H9 (cell line): Measurements from ENCODE around the gene SRGAP3. TPM values are rescaled to one million over a fixed set of nuclear protein-coding genes. Genes with fewer than 3 reads are reported as not detected.

Source experiments
- DNase-seq: peaks from one replicate; pipeline ENCODE4 v3.0.0-alpha.2; 2017
- H2AFZ ChIP-seq: one replicate; pipeline ENCODE4 v1.6.1; 2013; ENCODE audit warnings: mild to moderate bottlenecking, low read length, control low read depth, moderate library complexity
- H2AK5ac ChIP-seq: 2 replicates; pipeline ENCODE4 v1.6.1; 2013; ENCODE audit warnings: low read length, control low read depth, mixed read lengths; ENCODE audit not compliant: insufficient read length
- H2BK120ac ChIP-seq: one replicate; pipeline ENCODE4 v1.6.1; 2013; ENCODE audit warnings: low read depth, mild to moderate bottlenecking, low read length, control low read depth, inconsistent platforms; ENCODE audit not compliant: poor library complexity, severe bottlenecking
- H2BK12ac ChIP-seq: 2 replicates; pipeline ENCODE4 v1.6.1; 2013; ENCODE audit warnings: low read length, control low read depth, mixed read lengths, low read depth; ENCODE audit not compliant: insufficient read length
- H2BK15ac ChIP-seq: 2 replicates; pipeline ENCODE4 v1.6.1; 2013; ENCODE audit warnings: low read depth, low read length, control low read depth
- H2BK20ac ChIP-seq: one replicate; pipeline ENCODE4 v1.6.1; 2013; ENCODE audit warnings: low read depth, mild to moderate bottlenecking, low read length, control low read depth, inconsistent platforms; ENCODE audit not compliant: poor library complexity, severe bottlenecking
- H2BK5ac ChIP-seq: 2 replicates; pipeline ENCODE4 v1.6.1; 2013; ENCODE audit warnings: low read length, control low read depth, mixed read lengths; ENCODE audit not compliant: insufficient read length
- H3K14ac ChIP-seq: 2 replicates; pipeline ENCODE4 v1.6.1; 2013; ENCODE audit warnings: low read length, control low read depth; ENCODE audit not compliant: insufficient read depth
- H3K18ac ChIP-seq: 2 replicates; pipeline ENCODE4 v1.6.1; 2013; ENCODE audit warnings: low read depth, mild to moderate bottlenecking, mixed read lengths, low read length, control low read depth; ENCODE audit not compliant: insufficient read length
- H3K23ac ChIP-seq: 2 replicates; pipeline ENCODE4 v1.6.1; 2013; ENCODE audit warnings: low read length, control low read depth, mixed read lengths, low read depth; ENCODE audit not compliant: insufficient read length
- H3K23me2 ChIP-seq: 2 replicates; pipeline ENCODE4 v1.6.1; 2013; ENCODE audit warnings: low read depth, mild to moderate bottlenecking, mixed read lengths, low read length, control low read depth; ENCODE audit not compliant: insufficient read length, poor library complexity, severe bottlenecking
- H3K27ac ChIP-seq: 2 replicates; pipeline ENCODE4 v1.5.1; 2013; ENCODE audit warnings: low read length, control low read depth, mixed read lengths, low read depth; ENCODE audit not compliant: insufficient read length
- H3K27me3 ChIP-seq: 2 replicates; pipeline ENCODE4 v1.6.1; 2013; ENCODE audit warnings: low read length, control low read depth, inconsistent platforms; ENCODE audit not compliant: insufficient read depth
- H3K4ac ChIP-seq: 2 replicates; pipeline ENCODE4 v1.6.1; 2013; ENCODE audit warnings: low read depth, mild to moderate bottlenecking, control low read depth, inconsistent platforms, low read length, moderate library complexity
- H3K4me1 ChIP-seq: 2 replicates; pipeline ENCODE4 v1.6.1; 2013; ENCODE audit warnings: low read length, control low read depth, inconsistent platforms; ENCODE audit not compliant: insufficient read depth
- H3K4me2 ChIP-seq: 2 replicates; pipeline ENCODE4 v1.6.1; 2013; ENCODE audit warnings: low read length, control low read depth, mixed read lengths; ENCODE audit not compliant: insufficient read length, insufficient read depth
- H3K56ac ChIP-seq: 2 replicates; pipeline ENCODE4 v1.6.1; 2013; ENCODE audit warnings: low read depth, mild to moderate bottlenecking, mixed read lengths, low read length, control low read depth; ENCODE audit not compliant: insufficient read length
- H3K79me1 ChIP-seq: 2 replicates; pipeline ENCODE4 v1.6.1; 2013; ENCODE audit warnings: low read depth, mild to moderate bottlenecking, moderate library complexity, low read length, control low read depth, inconsistent platforms; ENCODE audit not compliant: insufficient read depth, poor library complexity, severe bottlenecking
- H3K79me2 ChIP-seq: 2 replicates; pipeline ENCODE4 v1.6.1; 2013; ENCODE audit warnings: low read length, control low read depth, inconsistent platforms; ENCODE audit not compliant: insufficient read depth
- H3K9ac ChIP-seq: 2 replicates; pipeline ENCODE4 v1.6.1; 2013; ENCODE audit warnings: low read length, control low read depth, mixed read lengths; ENCODE audit not compliant: insufficient read length; ENCODE audit errors: extremely low read depth
- H3K9me3 ChIP-seq: one replicate; pipeline ENCODE4 v1.6.1; 2013; ENCODE audit warnings: low read depth, low read length, inconsistent platforms; ENCODE audit not compliant: control insufficient read depth
- H3T11ph ChIP-seq: one replicate; pipeline ENCODE4 v1.6.1; 2013; ENCODE audit warnings: mild to moderate bottlenecking, low read length, control low read depth, inconsistent platforms
- H4K20me1 ChIP-seq: one replicate; pipeline ENCODE4 v1.6.1; 2013; ENCODE audit not compliant: control insufficient read depth, insufficient read length, insufficient read depth
- H4K5ac ChIP-seq: 2 replicates; pipeline ENCODE4 v1.6.1; 2013; ENCODE audit warnings: low read depth, mild to moderate bottlenecking, mixed read lengths, low read length, control low read depth; ENCODE audit not compliant: insufficient read length
- H4K8ac ChIP-seq: replicated peaks from 2 replicates; pipeline ENCODE4 v1.6.1; 2013; ENCODE audit warnings: low read length, control low read depth, mixed read lengths, low read depth; ENCODE audit not compliant: insufficient read length
- H4K91ac ChIP-seq: 2 replicates; pipeline ENCODE4 v1.6.1; 2013; ENCODE audit warnings: low read depth, mild to moderate bottlenecking, moderate library complexity, mixed read lengths, low read length, control low read depth; ENCODE audit not compliant: insufficient read length
- H3K27ac Mint-ChIP-seq, 3 experiments: 2 replicates in 2 of 3; 3 replicates in 1 of 3; pipeline ENCODE4 v1.8.0; 2020 to 2021; ENCODE audit warnings: mixed read lengths in 3 of 3, mild to moderate bottlenecking in 1 of 3, moderate library complexity in 1 of 3
- H3K27me3 Mint-ChIP-seq: 2 replicates; pipeline ENCODE4 v1.8.0; 2021; ENCODE audit warnings: low read depth, mild to moderate bottlenecking, moderate library complexity, mixed read lengths
- H3K36me3 Mint-ChIP-seq, 3 experiments: 2 replicates in 2 of 3; 3 replicates in 1 of 3; pipeline ENCODE4 v1.8.0; 2020 to 2021; ENCODE audit warnings: low read depth in 3 of 3, mixed read lengths in 3 of 3; ENCODE audit not compliant: insufficient read depth in 1 of 3
- H3K4me1 Mint-ChIP-seq, 2 experiments: 2 replicates each; pipeline ENCODE4 v1.8.0; 2020; ENCODE audit warnings: mixed read lengths in 2 of 2
- H3K4me3 Mint-ChIP-seq, 2 experiments: 2 replicates in 1 of 2; 3 replicates in 1 of 2; pipeline ENCODE4 v1.8.0; 2020 to 2021; ENCODE audit warnings: mild to moderate bottlenecking in 2 of 2, mixed read lengths in 2 of 2, moderate library complexity in 1 of 2
- H3K9me3 Mint-ChIP-seq, 2 experiments: 2 replicates in 1 of 2; 3 replicates in 1 of 2; pipeline ENCODE4 v1.8.0; 2020; ENCODE audit warnings: mild to moderate bottlenecking in 2 of 2, mixed read lengths in 2 of 2, moderate library complexity in 1 of 2
- WGBS: extraction: QIAGEN DNeasy Blood & Tissue Kit; methylation state at CpG from one replicate; pipeline ENCODE4 v1.1.7; 2013; ENCODE audit warnings: missing lambda C conversion rate, low lambda C conversion rate, mixed read lengths; ENCODE audit not compliant: insufficient read length; ENCODE audit errors: extremely low coverage; 5-methylcytosine and 5-hydroxymethylcytosine counted together
- total RNA-seq: library from RNA; stranded (reverse); gene quantifications from 2 replicates; pipeline ENCODE4 v1.2.1, GENCODE V29; 2021
- TF ChIP-seq, protein P1 (sequence below): fragments of 200-600 bp; sonication (generic); conservative IDR thresholded peaks from 3 replicates; pipeline ENCODE4 v1.8.0; 2021; ENCODE audit warnings: antibody characterized with exemption, mild to moderate bottlenecking

SRGAP3 gene
- total RNA-seq, 1 experiment from 2014 or later: 3.4 TPM

DNA sequence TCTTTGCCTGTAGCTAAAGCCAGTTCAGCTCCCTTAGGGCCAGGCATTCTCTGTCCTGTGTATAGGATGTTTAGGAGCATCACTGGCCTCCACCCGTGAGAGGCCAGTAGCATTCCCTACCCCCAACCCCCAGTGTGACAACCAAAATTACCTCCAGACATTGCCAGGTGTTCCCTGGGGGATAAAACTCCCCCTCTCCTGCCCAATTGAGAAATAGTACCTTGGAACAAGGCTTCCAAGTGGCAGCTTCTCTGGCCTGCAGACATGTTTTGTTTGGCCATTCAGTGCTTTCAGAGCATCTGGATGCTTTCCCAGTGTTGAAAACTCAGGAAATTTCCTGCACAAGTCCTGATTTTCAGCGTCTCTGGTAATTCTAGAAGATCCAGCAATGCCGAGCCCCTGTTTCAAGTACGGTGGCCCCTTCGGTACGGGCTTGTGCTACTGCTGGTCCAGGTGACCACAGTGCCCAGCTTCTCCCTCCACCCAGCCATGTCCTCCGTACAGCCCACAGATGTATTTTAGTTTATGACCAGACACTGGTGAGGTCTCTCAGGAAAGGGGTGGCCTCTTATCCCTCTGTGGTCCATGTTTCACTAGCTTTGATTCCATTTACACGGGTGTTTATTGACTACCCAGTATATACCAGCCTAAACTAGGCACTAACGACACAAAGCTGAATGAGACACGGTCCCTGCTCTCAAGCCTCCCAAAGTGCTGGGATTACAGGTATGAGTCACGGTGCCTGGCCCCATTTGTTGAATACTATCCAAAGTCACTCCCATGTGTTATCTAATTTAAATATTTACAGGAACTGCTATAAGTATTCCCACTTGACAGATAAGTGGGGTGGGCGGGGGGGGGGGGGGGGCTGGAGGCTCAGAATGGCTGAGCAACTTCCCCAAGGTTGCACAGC is 160.7 kb downstream of the SRGAP3 start:
- Histone ChIP-seq H2BK120ac (no peak overlapping the region), H3K9ac (no peak overlapping the region), H4K20me1 (no peaks in the 10 kb centered on the region), H4K5ac (no peak overlapping the region), H3T11ph (no peak overlapping the region), H2BK15ac (no peak overlapping the region), H3K27me3 (no peaks in the 10 kb centered on the region), H2AK5ac (no peak overlapping the region), H3K4me1 (no peaks in the 10 kb centered on the region), H2BK20ac (no peak overlapping the region), H2AFZ (no peak overlapping the region), H3K18ac (no peak overlapping the region), H3K23me2 (no peaks in the 10 kb centered on the region), H3K23ac (no peak overlapping the region), H3K9me3 (no peaks in the 10 kb centered on the region), H4K8ac (no peak overlapping the region), H3K79me1 (no peaks in the 10 kb centered on the region), H2BK12ac (no peak overlapping the region), H3K27ac (no peak overlapping the region), H3K79me2 (no peaks in the 10 kb centered on the region), H3K4ac (no peak overlapping the region), H3K56ac (no peak overlapping the region), H4K91ac (no peak overlapping the region), H3K4me2 (no peak overlapping the region), H2BK5ac (no peak overlapping the region), H3K14ac (no peak overlapping the region; the same call in 1 of the 2 replicates)
- Mint-ChIP-seq H3K4me3 (no peak overlapping the region), H3K27ac (no peak overlapping the region), H3K4me1 (peaks cover 9 to 15% of the 10 kb centered on the region in 2 experiments), H3K27me3 (no peaks in the 10 kb centered on the region), H3K9me3 (peaks cover 0 to 3% of the 10 kb centered on the region in 2 experiments; a peak in 2 of 5 replicates), H3K36me3 (peaks cover 0 to 1% (median 0%) of the 10 kb centered on the region in 3 experiments; a peak in 2 of 7 replicates)
- DNase-seq: no peak
- no CpG with 5 or more reads among the region's 12 CpGs for WGBS
- TF ChIP-seq, protein P1, sequence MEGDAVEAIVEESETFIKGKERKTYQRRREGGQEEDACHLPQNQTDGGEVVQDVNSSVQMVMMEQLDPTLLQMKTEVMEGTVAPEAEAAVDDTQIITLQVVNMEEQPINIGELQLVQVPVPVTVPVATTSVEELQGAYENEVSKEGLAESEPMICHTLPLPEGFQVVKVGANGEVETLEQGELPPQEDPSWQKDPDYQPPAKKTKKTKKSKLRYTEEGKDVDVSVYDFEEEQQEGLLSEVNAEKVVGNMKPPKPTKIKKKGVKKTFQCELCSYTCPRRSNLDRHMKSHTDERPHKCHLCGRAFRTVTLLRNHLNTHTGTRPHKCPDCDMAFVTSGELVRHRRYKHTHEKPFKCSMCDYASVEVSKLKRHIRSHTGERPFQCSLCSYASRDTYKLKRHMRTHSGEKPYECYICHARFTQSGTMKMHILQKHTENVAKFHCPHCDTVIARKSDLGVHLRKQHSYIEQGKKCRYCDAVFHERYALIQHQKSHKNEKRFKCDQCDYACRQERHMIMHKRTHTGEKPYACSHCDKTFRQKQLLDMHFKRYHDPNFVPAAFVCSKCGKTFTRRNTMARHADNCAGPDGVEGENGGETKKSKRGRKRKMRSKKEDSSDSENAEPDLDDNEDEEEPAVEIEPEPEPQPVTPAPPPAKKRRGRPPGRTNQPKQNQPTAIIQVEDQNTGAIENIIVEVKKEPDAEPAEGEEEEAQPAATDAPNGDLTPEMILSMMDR: no peak
